NCI-H1436 (cell line): ENCODE measurements around the gene DNAJC18.
"Not testable (repeated sequence)": the region's sequence is repeated elsewhere in the genome, so short reads cannot be mapped to it uniquely, and the experiment has no call there.

Experiments used
- DNase-seq: peaks from one replicate; lab custom pipeline; 2025; lab: John Stamatoyannopoulos, UW

Gene DNAJC18

GRCh38 chr5:139426203-139426885 lies 13.0 kb downstream of the DNAJC18 start:
- no peak for DNase-seq

GRCh38 chr5:139425497-139425896 lies 13.8 kb downstream of the DNAJC18 start:
- no peak for DNase-seq

- DNase-seq = peak; percentile 32
These were observed 16.9 kb downstream of the DNAJC18 start for GRCh38 chr5:139422307-139422893.

- no peak for DNase-seq
These were observed 19.8 kb downstream of the DNAJC18 start for GRCh38 chr5:139419226-139420192.

- no peak for DNase-seq
These were observed 20.5 kb downstream of the DNAJC18 start for GRCh38 chr5:139418793-139419192.

GRCh38 chr5:139417214-139417613 lies 22.1 kb downstream of the DNAJC18 start:
- DNase-seq = no peak

GRCh38 chr5:139416651-139417050 lies 22.7 kb downstream of the DNAJC18 start:
- no peak for DNase-seq

GRCh38 chr5:139415869-139416268 lies 23.5 kb downstream of the DNAJC18 start:
- DNase-seq = no peak

GRCh38 chr5:139415221-139415861 lies 24.0 kb downstream of the DNAJC18 start:
- DNase-seq = no peak

- DNase-seq = no peak
These were observed 24.7 kb downstream of the DNAJC18 start for GRCh38 chr5:139414581-139415130.

- DNase-seq = no peak
These were observed 25.4 kb downstream of the DNAJC18 start for GRCh38 chr5:139413963-139414362.

GRCh38 chr5:139413153-139413552 lies 26.2 kb downstream of the DNAJC18 start:
- DNase-seq = no peak

- no peak for DNase-seq
These were observed 28.1 kb downstream of the DNAJC18 start for GRCh38 chr5:139410993-139411828.

GRCh38 chr5:139410121-139410992 lies 29.0 kb downstream of the DNAJC18 start:
- no peak for DNase-seq

GRCh38 chr5:139409116-139409515 lies 30.2 kb downstream of the DNAJC18 start:
- not testable (repeated sequence) for DNase-seq

- DNase-seq = no peak
These were observed 31.1 kb downstream of the DNAJC18 start for GRCh38 chr5:139408191-139408590.

GRCh38 chr5:139407517-139407916 lies 31.8 kb downstream of the DNAJC18 start:
- peak; percentile 16 for DNase-seq

GRCh38 chr5:139406963-139407362 lies 32.4 kb downstream of the DNAJC18 start:
- no peak for DNase-seq

- no peak for DNase-seq
These were observed 34.9 kb downstream of the DNAJC18 start for GRCh38 chr5:139404484-139404840.
